GM12878 (cell line): ENCODE measurements around the gene GATAD2B. TPM values are rescaled to one million over a fixed set of nuclear protein-coding genes. Genes with fewer than 3 reads are reported as not detected.

Experiments used
- FOXK2 ChIP-seq: fragments of 450-650 bp; IDR thresholded peaks from 2 replicates; pipeline ENCODE4 v1.6.1; 2017; ENCODE audit warnings: mild to moderate bottlenecking, moderate library complexity
- KDM1A ChIP-seq: fragments of 200-600 bp; sonication (generic); IDR thresholded peaks from 2 replicates; pipeline ENCODE4 v1.6.1; 2016; ENCODE audit warnings: borderline replicate concordance
- KLF5 ChIP-seq: fragments of 450-650 bp; IDR thresholded peaks from 2 replicates; pipeline ENCODE4 v1.6.1; 2014; ENCODE audit warnings: mild to moderate bottlenecking; ENCODE audit not compliant: partially characterized antibody
- MYC ChIP-seq: IDR thresholded peaks from 2 replicates; pipeline ENCODE4 v1.6.1; 2011; ENCODE audit warnings: mild to moderate bottlenecking, low read length, moderate library complexity, inconsistent platforms; ENCODE audit not compliant: insufficient read depth, insufficient replicate concordance, insufficient read length, severe bottlenecking
- SMAD5 ChIP-seq: IDR thresholded peaks from 2 replicates; pipeline ENCODE4 v1.6.1; 2016; ENCODE audit warnings: antibody characterized with exemption, low read depth
- TCF3 ChIP-seq: IDR thresholded peaks from 2 replicates; pipeline ENCODE4 v1.6.1; 2012; ENCODE audit warnings: low read depth, mild to moderate bottlenecking, low read length, borderline replicate concordance; ENCODE audit not compliant: insufficient read depth
- polyA plus RNA-seq, 11 experiments: library from polyadenylated mRNA; depleted of rRNA in 4 of 11; unstranded in 6 of 11; stranded (reverse) in 5 of 11; fragments of >200 nt; fragmentation: Nextera tagmentation in 4 of 11; fragmentation: Illumina TruSeq in 1 of 11; extraction: Ambion mirVana in 4 of 11; extraction: Trizol in 1 of 11; gene quantifications; 1 replicate in 1 of 11; 2 replicates in 10 of 11; pipeline versions ENCODE4 v1.2.1 to v1.2.3, GENCODE V29; 2011 to 2016; ENCODE audit warnings: inconsistent platforms in 2 of 11, missing spikeins in 2 of 11, low read depth in 1 of 11
- total RNA-seq, 4 experiments: library from RNA; depleted of rRNA in 3 of 4; stranded (reverse); fragments of >200 nt in 3 of 4; fragmentation: Illumina TruSeq in 1 of 4; extraction: Trizol in 1 of 4; gene quantifications; 2 replicates each; pipeline versions ENCODE4 v1.2.1 to v1.2.3, GENCODE V29; 2013 to 2021
- TF ChIP-seq, protein P1 (sequence below): fragments of 450-650 bp; IDR thresholded peaks from 2 replicates; pipeline ENCODE4 v1.6.1; 2017; ENCODE audit warnings: mild to moderate bottlenecking, moderate library complexity
- TF ChIP-seq, protein P2 (sequence below): IDR thresholded peaks from 2 replicates; pipeline ENCODE4 v1.6.1; 2012; ENCODE audit warnings: low read length, inconsistent platforms
- TF ChIP-seq, protein P3 (sequence below): fragments of 450-650 bp; formaldehyde crosslinking; IDR thresholded peaks from 2 replicates; pipeline ENCODE4 v1.5.0; 2022; ENCODE audit warnings: mild to moderate bottlenecking, missing genetic modification characterization

GATAD2B gene
- total and polyA plus RNA-seq, 10 of the 15 experiments (the other 5 are each of a cell fraction or from before 2014, with no cell fraction given), result 2.4 to 63.1 (median 8.7) TPM

DNA sequence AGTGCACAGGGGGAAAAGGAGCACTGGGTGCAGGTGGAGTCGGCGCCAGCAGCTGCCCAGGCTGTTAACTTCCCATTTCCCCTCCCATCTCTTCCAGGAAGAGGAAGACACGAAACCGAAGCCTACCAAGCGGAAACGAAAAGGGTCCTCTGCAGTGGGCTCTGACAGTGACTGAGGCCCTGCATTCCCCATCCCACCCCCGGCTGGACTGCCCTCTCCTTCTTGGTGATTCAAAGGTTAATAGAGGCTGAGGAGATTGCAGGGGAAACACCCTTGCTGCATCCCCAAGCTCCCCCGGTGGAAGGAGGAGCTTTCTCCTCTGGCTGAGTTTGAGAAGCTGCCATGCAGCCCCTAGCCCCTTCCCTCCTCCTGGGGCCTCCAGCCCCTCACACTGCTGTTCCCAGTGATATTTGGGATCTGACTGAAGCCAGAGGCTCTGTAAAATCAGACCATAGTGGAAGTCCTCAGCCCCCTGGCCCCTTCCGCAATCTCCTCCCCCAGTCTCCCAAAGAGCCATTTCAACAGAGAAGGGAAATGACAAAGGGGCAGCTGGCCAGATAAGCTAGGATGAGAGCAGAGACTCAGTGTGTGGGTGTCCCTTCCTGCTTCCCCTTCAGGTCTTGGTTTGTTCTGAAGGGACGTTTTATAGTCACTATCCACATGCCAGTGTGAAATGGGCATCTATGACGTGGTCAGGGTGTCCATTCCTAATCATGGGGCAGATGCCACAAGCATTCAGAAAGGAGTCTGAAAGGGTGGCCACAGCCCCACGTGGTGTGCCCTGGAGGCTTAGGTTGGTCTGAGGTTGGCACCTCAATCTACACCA is 149.5 kb downstream of the GATAD2B start (continued):
- TF ChIP-seq KLF5 (no peak), FOXK2 (no peak), KDM1A (no peak), TCF3 (no peak), MYC (no peak), SMAD5 (no peak)
- TF ChIP-seq, protein P1, sequence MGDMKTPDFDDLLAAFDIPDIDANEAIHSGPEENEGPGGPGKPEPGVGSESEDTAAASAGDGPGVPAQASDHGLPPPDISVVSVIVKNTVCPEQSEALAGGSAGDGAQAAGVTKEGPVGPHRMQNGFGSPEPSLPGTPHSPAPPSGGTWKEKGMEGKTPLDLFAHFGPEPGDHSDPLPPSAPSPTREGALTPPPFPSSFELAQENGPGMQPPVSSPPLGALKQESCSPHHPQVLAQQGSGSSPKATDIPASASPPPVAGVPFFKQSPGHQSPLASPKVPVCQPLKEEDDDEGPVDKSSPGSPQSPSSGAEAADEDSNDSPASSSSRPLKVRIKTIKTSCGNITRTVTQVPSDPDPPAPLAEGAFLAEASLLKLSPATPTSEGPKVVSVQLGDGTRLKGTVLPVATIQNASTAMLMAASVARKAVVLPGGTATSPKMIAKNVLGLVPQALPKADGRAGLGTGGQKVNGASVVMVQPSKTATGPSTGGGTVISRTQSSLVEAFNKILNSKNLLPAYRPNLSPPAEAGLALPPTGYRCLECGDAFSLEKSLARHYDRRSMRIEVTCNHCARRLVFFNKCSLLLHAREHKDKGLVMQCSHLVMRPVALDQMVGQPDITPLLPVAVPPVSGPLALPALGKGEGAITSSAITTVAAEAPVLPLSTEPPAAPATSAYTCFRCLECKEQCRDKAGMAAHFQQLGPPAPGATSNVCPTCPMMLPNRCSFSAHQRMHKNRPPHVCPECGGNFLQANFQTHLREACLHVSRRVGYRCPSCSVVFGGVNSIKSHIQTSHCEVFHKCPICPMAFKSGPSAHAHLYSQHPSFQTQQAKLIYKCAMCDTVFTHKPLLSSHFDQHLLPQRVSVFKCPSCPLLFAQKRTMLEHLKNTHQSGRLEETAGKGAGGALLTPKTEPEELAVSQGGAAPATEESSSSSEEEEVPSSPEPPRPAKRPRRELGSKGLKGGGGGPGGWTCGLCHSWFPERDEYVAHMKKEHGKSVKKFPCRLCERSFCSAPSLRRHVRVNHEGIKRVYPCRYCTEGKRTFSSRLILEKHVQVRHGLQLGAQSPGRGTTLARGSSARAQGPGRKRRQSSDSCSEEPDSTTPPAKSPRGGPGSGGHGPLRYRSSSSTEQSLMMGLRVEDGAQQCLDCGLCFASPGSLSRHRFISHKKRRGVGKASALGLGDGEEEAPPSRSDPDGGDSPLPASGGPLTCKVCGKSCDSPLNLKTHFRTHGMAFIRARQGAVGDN, result no peak
- TF ChIP-seq, protein P2, sequence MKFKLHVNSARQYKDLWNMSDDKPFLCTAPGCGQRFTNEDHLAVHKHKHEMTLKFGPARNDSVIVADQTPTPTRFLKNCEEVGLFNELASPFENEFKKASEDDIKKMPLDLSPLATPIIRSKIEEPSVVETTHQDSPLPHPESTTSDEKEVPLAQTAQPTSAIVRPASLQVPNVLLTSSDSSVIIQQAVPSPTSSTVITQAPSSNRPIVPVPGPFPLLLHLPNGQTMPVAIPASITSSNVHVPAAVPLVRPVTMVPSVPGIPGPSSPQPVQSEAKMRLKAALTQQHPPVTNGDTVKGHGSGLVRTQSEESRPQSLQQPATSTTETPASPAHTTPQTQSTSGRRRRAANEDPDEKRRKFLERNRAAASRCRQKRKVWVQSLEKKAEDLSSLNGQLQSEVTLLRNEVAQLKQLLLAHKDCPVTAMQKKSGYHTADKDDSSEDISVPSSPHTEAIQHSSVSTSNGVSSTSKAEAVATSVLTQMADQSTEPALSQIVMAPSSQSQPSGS, result no peak
- TF ChIP-seq, protein P3, sequence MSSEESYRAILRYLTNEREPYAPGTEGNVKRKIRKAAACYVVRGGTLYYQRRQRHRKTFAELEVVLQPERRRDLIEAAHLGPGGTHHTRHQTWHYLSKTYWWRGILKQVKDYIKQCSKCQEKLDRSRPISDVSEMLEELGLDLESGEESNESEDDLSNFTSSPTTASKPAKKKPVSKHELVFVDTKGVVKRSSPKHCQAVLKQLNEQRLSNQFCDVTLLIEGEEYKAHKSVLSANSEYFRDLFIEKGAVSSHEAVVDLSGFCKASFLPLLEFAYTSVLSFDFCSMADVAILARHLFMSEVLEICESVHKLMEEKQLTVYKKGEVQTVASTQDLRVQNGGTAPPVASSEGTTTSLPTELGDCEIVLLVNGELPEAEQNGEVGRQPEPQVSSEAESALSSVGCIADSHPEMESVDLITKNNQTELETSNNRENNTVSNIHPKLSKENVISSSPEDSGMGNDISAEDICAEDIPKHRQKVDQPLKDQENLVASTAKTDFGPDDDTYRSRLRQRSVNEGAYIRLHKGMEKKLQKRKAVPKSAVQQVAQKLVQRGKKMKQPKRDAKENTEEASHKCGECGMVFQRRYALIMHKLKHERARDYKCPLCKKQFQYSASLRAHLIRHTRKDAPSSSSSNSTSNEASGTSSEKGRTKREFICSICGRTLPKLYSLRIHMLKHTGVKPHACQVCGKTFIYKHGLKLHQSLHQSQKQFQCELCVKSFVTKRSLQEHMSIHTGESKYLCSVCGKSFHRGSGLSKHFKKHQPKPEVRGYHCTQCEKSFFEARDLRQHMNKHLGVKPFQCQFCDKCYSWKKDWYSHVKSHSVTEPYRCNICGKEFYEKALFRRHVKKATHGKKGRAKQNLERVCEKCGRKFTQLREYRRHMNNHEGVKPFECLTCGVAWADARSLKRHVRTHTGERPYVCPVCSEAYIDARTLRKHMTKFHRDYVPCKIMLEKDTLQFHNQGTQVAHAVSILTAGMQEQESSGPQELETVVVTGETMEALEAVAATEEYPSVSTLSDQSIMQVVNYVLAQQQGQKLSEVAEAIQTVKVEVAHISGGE (CRISPR knock-in tag), result no peak
